Fibroblast of pulmonary artery (primary cell): ENCODE data around the gene DTX3.
"Not testable (repeated sequence)": the region's sequence is repeated elsewhere in the genome, so short reads cannot be mapped to it uniquely, and the experiment has no call there.

Experiments used
- DNase-seq: peaks from one replicate; pipeline ENCODE4 v3.0.0-alpha.2; 2010; ENCODE audit warnings: low read depth
- H3K4me3 ChIP-seq: replicated peaks from 2 replicates; pipeline ENCODE4 v1.5.1; 2011; ENCODE audit warnings: low read depth, mild to moderate bottlenecking, control low read depth, low read length, moderate library complexity
- CTCF ChIP-seq: IDR thresholded peaks from 2 replicates; pipeline ENCODE4 v1.5.1; 2011; ENCODE audit warnings: mild to moderate bottlenecking, control low read depth, low read length, inconsistent platforms; ENCODE audit errors: missing control alignments

The DTX3 gene

GRCh38 chr12:57583008-57583831 is 21.4 kb upstream of the DTX3 start:
- DNase-seq: peak; percentile 86
- H3K4me3 ChIP-seq: no peak overlapping the region
- peak; percentile 91 for TF ChIP-seq CTCF

GRCh38 chr12:57584050-57584449 is 20.6 kb upstream of the DTX3 start:
- DNase-seq: no peak
- TF ChIP-seq CTCF: no peak

GRCh38 chr12:57584690-57585089 is 19.9 kb upstream of the DTX3 start:
- no peak for DNase-seq
- TF ChIP-seq CTCF: no peak
- H3K4me3 ChIP-seq: no peak overlapping the region

More at GRCh38 chr12:57584050-57584449, 20.6 kb upstream of the DTX3 start:
- no peak overlapping the region for H3K4me3 ChIP-seq

GRCh38 chr12:57585156-57585555 is 19.5 kb upstream of the DTX3 start:
- H3K4me3 ChIP-seq: no peak overlapping the region
- no peak for TF ChIP-seq CTCF
- DNase-seq: no peak

- no peak overlapping the region for H3K4me3 ChIP-seq
- no peak for TF ChIP-seq CTCF
Observed at GRCh38 chr12:57586128-57586527, 18.5 kb upstream of the DTX3 start.

GRCh38 chr12:57586832-57587429 is 17.7 kb upstream of the DTX3 start:
- no peak for TF ChIP-seq CTCF
- no peak for DNase-seq
- H3K4me3 ChIP-seq: no peak overlapping the region

More at GRCh38 chr12:57586128-57586527, 18.5 kb upstream of the DTX3 start:
- DNase-seq: no peak

- H3K4me3 ChIP-seq, DNase-seq: not testable (repeated sequence)
Observed at GRCh38 chr12:57588951-57589610, 15.5 kb upstream of the DTX3 start.
